GM23338 (cell line): ENCODE data around the gene HMG20B. TPM values are rescaled to one million over a fixed set of nuclear protein-coding genes. Genes with fewer than 3 reads are reported as not detected.
"Not testable (repeated sequence)": the region's sequence is repeated elsewhere in the genome, so short reads cannot be mapped to it uniquely, and the experiment has no call there.

Experiments used
- ATAC-seq: fragments of 200-7000 bp; cut with Tn5 transposase; 3 replicates; pipeline ENCODE4 v1.9.1; 2020
- DNase-seq: peaks from one replicate; pipeline ENCODE4 v3.0.0-alpha.2; 2015; ENCODE audit warnings: low spot score
- H2AFZ ChIP-seq: fragments of 200-600 bp; sonication (generic); 2 replicates; pipeline ENCODE4 v1.8.0; 2016; ENCODE audit warnings: antibody characterized with exemption, mild to moderate bottlenecking, moderate library complexity
- H3F3A ChIP-seq: fragments of 200-600 bp; sonication (generic); replicated peaks from 2 replicates; pipeline ENCODE4 v1.8.0; 2017; ENCODE audit warnings: antibody characterized with exemption, mixed run types, low read depth
- H3K27ac ChIP-seq: fragments of 200-600 bp; sonication (generic); 2 replicates; pipeline ENCODE4 v1.6.1; 2016; ENCODE audit warnings: low read depth
- H3K27me3 ChIP-seq: fragments of 200-600 bp; sonication (generic); 2 replicates; pipeline ENCODE4 v1.8.0; 2016; ENCODE audit warnings: mild to moderate bottlenecking, mixed run types, moderate library complexity; ENCODE audit not compliant: insufficient read depth
- H3K36me3 ChIP-seq: fragments of 200-600 bp; sonication (generic); 2 replicates; pipeline ENCODE4 v1.8.0; 2016; ENCODE audit warnings: mild to moderate bottlenecking; ENCODE audit not compliant: insufficient read depth
- H3K4me1 ChIP-seq: fragments of 200-600 bp; sonication (generic); 2 replicates; pipeline ENCODE4 v1.8.0; 2016; ENCODE audit warnings: mild to moderate bottlenecking, moderate library complexity; ENCODE audit not compliant: insufficient read depth
- H3K4me2 ChIP-seq: fragments of 200-600 bp; sonication (generic); 2 replicates; pipeline ENCODE4 v1.7.1; 2017; ENCODE audit warnings: mixed run types
- H3K4me3 ChIP-seq: fragments of 200-600 bp; sonication (generic); 2 replicates; pipeline ENCODE4 v1.6.1; 2016; ENCODE audit warnings: mixed run types
- H3K79me2 ChIP-seq: fragments of 200-600 bp; sonication (generic); replicated peaks from 2 replicates; pipeline ENCODE4 v1.8.0; 2017; ENCODE audit warnings: mild to moderate bottlenecking; ENCODE audit not compliant: insufficient read depth
- H3K9me2 ChIP-seq: fragments of 200-600 bp; sonication (generic); 2 replicates; pipeline ENCODE4 v1.8.0; 2017; ENCODE audit not compliant: insufficient read depth
- H4K20me1 ChIP-seq: fragments of 200-600 bp; sonication (generic); replicated peaks from 2 replicates; pipeline ENCODE4 v1.8.0; 2017; ENCODE audit warnings: mild to moderate bottlenecking; ENCODE audit not compliant: insufficient read depth
- H3K27ac Mint-ChIP-seq: 2 replicates; pipeline ENCODE4 v1.8.0; 2020; ENCODE audit warnings: inconsistent platforms, mild to moderate bottlenecking, moderate library complexity, mixed read lengths
- H3K27me3 Mint-ChIP-seq: 3 replicates; pipeline ENCODE4 v1.8.0; 2022; ENCODE audit warnings: low read depth, mild to moderate bottlenecking, moderate library complexity, mixed read lengths, inconsistent platforms; ENCODE audit not compliant: insufficient read depth, poor library complexity
- H3K36me3 Mint-ChIP-seq: 3 replicates; pipeline ENCODE4 v1.8.0; 2021; ENCODE audit warnings: low read depth, mild to moderate bottlenecking, inconsistent platforms, moderate library complexity, mixed read lengths
- H3K4me1 Mint-ChIP-seq: 3 replicates; pipeline ENCODE4 v1.8.0; 2020; ENCODE audit warnings: mild to moderate bottlenecking, inconsistent platforms, mixed read lengths
- H3K4me3 Mint-ChIP-seq: 3 replicates; pipeline ENCODE4 v1.8.0; 2021; ENCODE audit warnings: moderate library complexity, mild to moderate bottlenecking, inconsistent platforms, mixed read lengths
- H3K9me3 Mint-ChIP-seq: 3 replicates; pipeline ENCODE4 v1.8.0; 2020; ENCODE audit warnings: moderate library complexity, mild to moderate bottlenecking, inconsistent platforms, mixed read lengths
- CREB1 ChIP-seq: fragments of 250-450 bp; sonication (Bioruptor Pico); IDR thresholded peaks from 2 replicates; pipeline ENCODE4 v1.5.0; 2020; ENCODE audit warnings: low read depth, mild to moderate bottlenecking, moderate library complexity
- CTCF ChIP-seq, 2 experiments: fragments of 200-600 bp in 1 of 2; sonication (generic) in 1 of 2; conservative IDR thresholded peaks; 2 replicates each; pipeline versions ENCODE4 v1.5.1 to v1.6.1; 2016 to 2017; ENCODE audit warnings: antibody characterized with exemption in 2 of 2, low read depth in 2 of 2, mild to moderate bottlenecking in 2 of 2, moderate library complexity in 1 of 2
- EZH2 ChIP-seq: fragments of 200-600 bp; sonication (generic); IDR thresholded peaks from one replicate; pipeline ENCODE4 v1.8.0; 2017; ENCODE audit warnings: antibody characterized with exemption, mild to moderate bottlenecking, low read depth; ENCODE audit not compliant: unreplicated experiment
- EZH2phosphoT487 ChIP-seq: fragments of 200-600 bp; sonication (generic); IDR thresholded peaks from one replicate; pipeline ENCODE4 v1.8.1; 2018; ENCODE audit warnings: antibody characterized with exemption; ENCODE audit not compliant: unreplicated experiment
- JUNB ChIP-seq: IDR thresholded peaks from one replicate; pipeline ENCODE4 v1.6.1; 2016; ENCODE audit warnings: antibody characterized with exemption; ENCODE audit not compliant: unreplicated experiment
- NANOG ChIP-seq: IDR thresholded peaks from 2 replicates; pipeline ENCODE4 v1.6.1; 2016; ENCODE audit warnings: antibody characterized with exemption, borderline replicate concordance
- POLR2AphosphoS5 ChIP-seq: IDR thresholded peaks from 2 replicates; pipeline ENCODE4 v1.6.1; 2016; ENCODE audit warnings: antibody characterized with exemption, low read depth
- STAT1 ChIP-seq: IDR thresholded peaks from one replicate; pipeline ENCODE4 v1.6.1; 2016; ENCODE audit warnings: antibody characterized with exemption; ENCODE audit not compliant: unreplicated experiment
- ZNF331 ChIP-seq: fragments of 250-450 bp; sonication (Bioruptor Pico); IDR thresholded peaks from 2 replicates; pipeline ENCODE4 v1.5.0; 2020; ENCODE audit warnings: low read depth, mild to moderate bottlenecking, moderate library complexity
- polyA plus RNA-seq: library from polyadenylated mRNA; unstranded; fragments of >200 nt; fragmentation: Nextera tagmentation; extraction: Ambion mirVana; gene quantifications from 2 replicates; pipeline ENCODE4 v1.2.1, GENCODE V29; 2016
- total RNA-seq: library from RNA; depleted of rRNA; stranded (reverse); fragments of >200 nt; shearing (Covaris generic); gene quantifications from 2 replicates; pipeline ENCODE4 v1.2.3, GENCODE V29; 2014
- TF ChIP-seq, protein P1 (sequence below): IDR thresholded peaks from one replicate; pipeline ENCODE4 v1.6.1; 2018; ENCODE audit warnings: antibody characterized with exemption; ENCODE audit not compliant: unreplicated experiment

The HMG20B gene
- total and polyA plus RNA-seq, 2 experiments from 2014 or later, result 74.1 to 130 TPM

GRCh38 chr19:3528539-3529211 is 44.1 kb upstream of the HMG20B start:
- Histone ChIP-seq H3K79me2 (no peaks in the 10 kb centered on the region), H2AFZ (no peak overlapping the region), H3K4me1 (no peaks in the 10 kb centered on the region), H3K9me2 (no peaks in the 10 kb centered on the region), H4K20me1 (no peaks in the 10 kb centered on the region; the same call in 1 of the 2 replicates), H3F3A (no peaks in the 10 kb centered on the region), H3K36me3 (no peaks in the 10 kb centered on the region), H3K4me2 (no peak overlapping the region), H3K4me3 (no peak overlapping the region), H3K27me3 (no peaks in the 10 kb centered on the region), H3K27ac (no peak overlapping the region)
- Mint-ChIP-seq H3K27me3 (peaks cover 5% of the 10 kb centered on the region), H3K4me1 (no peaks in the 10 kb centered on the region; the same call in 2 of the 3 replicates), H3K36me3 (peaks cover 14% of the 10 kb centered on the region), H3K9me3 (no peaks in the 10 kb centered on the region), H3K27ac (no peak overlapping the region), H3K4me3 (no peak overlapping the region)
- DNase-seq, result no peak
- ATAC-seq, result no peak
- TF ChIP-seq CREB1 (CRISPR knock-in tag) (no peak), EZH2 (no peak), POLR2AphosphoS5 (no peak), EZH2phosphoT487 (no peak), JUNB (no peak)

DNA sequence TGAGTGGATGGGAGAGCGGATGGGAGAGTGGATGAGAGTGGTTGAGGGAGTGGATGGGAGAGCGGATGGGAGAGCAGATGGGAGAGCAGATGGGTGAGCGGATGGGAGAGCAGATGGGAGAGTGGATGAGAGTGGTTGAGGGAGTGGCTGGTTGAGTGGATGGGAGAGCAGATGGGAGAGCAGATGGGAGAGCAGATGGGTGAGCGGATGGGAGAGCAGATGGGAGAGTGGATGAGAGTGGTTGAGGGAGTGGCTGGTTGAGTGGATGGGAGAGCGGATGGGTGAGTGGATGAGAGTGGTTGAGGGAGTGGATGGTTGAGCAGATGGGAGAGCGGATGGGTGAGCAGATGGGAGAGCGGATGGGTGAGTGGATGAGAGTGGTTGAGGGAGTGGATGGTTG is 43.4 kb upstream of the HMG20B start:
- not testable (repeated sequence) for H3K27ac ChIP-seq, H3K79me2 ChIP-seq, H3K27me3 Mint-ChIP-seq, H3K9me2 ChIP-seq, DNase-seq, H3K27ac Mint-ChIP-seq, H3K9me3 Mint-ChIP-seq, H4K20me1 ChIP-seq, H3K4me1 Mint-ChIP-seq, H3K4me3 ChIP-seq, ATAC-seq, H3K36me3 ChIP-seq, H2AFZ ChIP-seq, H3K4me3 Mint-ChIP-seq, H3K4me2 ChIP-seq, H3K27me3 ChIP-seq, H3F3A ChIP-seq, H3K4me1 ChIP-seq
- H3K36me3 Mint-ChIP-seq, result peaks cover 17% of the 10 kb centered on the region

GRCh38 chr19:3530389-3530788 is 42.4 kb upstream of the HMG20B start:
- H3K27ac Mint-ChIP-seq, result no peak overlapping the region
- Histone ChIP-seq H3K79me2 (no peaks in the 10 kb centered on the region), H3K36me3 (no peaks in the 10 kb centered on the region), H3F3A (no peaks in the 10 kb centered on the region), H4K20me1 (no peaks in the 10 kb centered on the region), H3K27me3 (no peaks in the 10 kb centered on the region), H3K4me3 (no peak overlapping the region), H2AFZ (no peak overlapping the region), H3K9me2 (no peaks in the 10 kb centered on the region), H3K4me1 (no peaks in the 10 kb centered on the region), H3K27ac (no peak overlapping the region), H3K4me2 (no peak overlapping the region)
- peaks cover 7% of the 10 kb centered on the region for H3K27me3 Mint-ChIP-seq
- ATAC-seq (no peak), DNase-seq (no peak)
- H3K36me3 Mint-ChIP-seq, result peaks cover 23% of the 10 kb centered on the region
- H3K4me3 Mint-ChIP-seq, result no peak overlapping the region
- H3K4me1 Mint-ChIP-seq, result no peaks in the 10 kb centered on the region
- no peaks in the 10 kb centered on the region for H3K9me3 Mint-ChIP-seq
- TF ChIP-seq STAT1, result no peak
- TF ChIP-seq EZH2phosphoT487, result no peak
- TF ChIP-seq, protein P1, sequence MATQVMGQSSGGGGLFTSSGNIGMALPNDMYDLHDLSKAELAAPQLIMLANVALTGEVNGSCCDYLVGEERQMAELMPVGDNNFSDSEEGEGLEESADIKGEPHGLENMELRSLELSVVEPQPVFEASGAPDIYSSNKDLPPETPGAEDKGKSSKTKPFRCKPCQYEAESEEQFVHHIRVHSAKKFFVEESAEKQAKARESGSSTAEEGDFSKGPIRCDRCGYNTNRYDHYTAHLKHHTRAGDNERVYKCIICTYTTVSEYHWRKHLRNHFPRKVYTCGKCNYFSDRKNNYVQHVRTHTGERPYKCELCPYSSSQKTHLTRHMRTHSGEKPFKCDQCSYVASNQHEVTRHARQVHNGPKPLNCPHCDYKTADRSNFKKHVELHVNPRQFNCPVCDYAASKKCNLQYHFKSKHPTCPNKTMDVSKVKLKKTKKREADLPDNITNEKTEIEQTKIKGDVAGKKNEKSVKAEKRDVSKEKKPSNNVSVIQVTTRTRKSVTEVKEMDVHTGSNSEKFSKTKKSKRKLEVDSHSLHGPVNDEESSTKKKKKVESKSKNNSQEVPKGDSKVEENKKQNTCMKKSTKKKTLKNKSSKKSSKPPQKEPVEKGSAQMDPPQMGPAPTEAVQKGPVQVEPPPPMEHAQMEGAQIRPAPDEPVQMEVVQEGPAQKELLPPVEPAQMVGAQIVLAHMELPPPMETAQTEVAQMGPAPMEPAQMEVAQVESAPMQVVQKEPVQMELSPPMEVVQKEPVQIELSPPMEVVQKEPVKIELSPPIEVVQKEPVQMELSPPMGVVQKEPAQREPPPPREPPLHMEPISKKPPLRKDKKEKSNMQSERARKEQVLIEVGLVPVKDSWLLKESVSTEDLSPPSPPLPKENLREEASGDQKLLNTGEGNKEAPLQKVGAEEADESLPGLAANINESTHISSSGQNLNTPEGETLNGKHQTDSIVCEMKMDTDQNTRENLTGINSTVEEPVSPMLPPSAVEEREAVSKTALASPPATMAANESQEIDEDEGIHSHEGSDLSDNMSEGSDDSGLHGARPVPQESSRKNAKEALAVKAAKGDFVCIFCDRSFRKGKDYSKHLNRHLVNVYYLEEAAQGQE, result no peak
- no peak for TF ChIP-seq JUNB
- TF ChIP-seq POLR2AphosphoS5, result no peak
- no peak for TF ChIP-seq ZNF331 (CRISPR knock-in tag)
- TF ChIP-seq CREB1 (CRISPR knock-in tag), result no peak
- TF ChIP-seq EZH2, result no peak
- no peak for TF ChIP-seq CTCF (conservative IDR thresholded peaks at IDR 0.05; ENCODE audit: low read depth in 2 of 2)
- TF ChIP-seq NANOG, result no peak
